Measurements from ENCODE around the gene C1orf167.

The C1orf167 gene

GRCh38 chr1:11761988-11762406 is at the start of gene C1orf167:
C1orf167 (plus strand) TSS chr1:11762193; CDS start chr1:11764401, 2,208 bp downstream.
- DNase-seq = peak; percentile 27 to 30

- DNase-seq = no peak
Observed at GRCh38 chr1:11712285-11712684, 49.7 kb upstream of the C1orf167 start.

- no peak for DNase-seq
Observed at GRCh38 chr1:11713095-11713494, 48.9 kb upstream of the C1orf167 start.

- no peak for DNase-seq
Observed at GRCh38 chr1:11714831-11715575, 47.0 kb upstream of the C1orf167 start.

GRCh38 chr1:11719313-11720032 is 42.5 kb upstream of the C1orf167 start:
- peak; percentile 82 to 87 for DNase-seq

- no peak for DNase-seq
Observed at GRCh38 chr1:11720033-11720376, 42.0 kb upstream of the C1orf167 start.

GRCh38 chr1:11720525-11720924 is 41.5 kb upstream of the C1orf167 start:
- no peak for DNase-seq

GRCh38 chr1:11721311-11721710 is 40.7 kb upstream of the C1orf167 start:
- no peak for DNase-seq

- no peak for DNase-seq
Observed at GRCh38 chr1:11722538-11722937, 39.5 kb upstream of the C1orf167 start.

- DNase-seq = no peak
Observed at GRCh38 chr1:11725616-11726015, 36.4 kb upstream of the C1orf167 start.

- DNase-seq = no peak
Observed at GRCh38 chr1:11727119-11727518, 34.9 kb upstream of the C1orf167 start.

- DNase-seq = no peak
Observed at GRCh38 chr1:11728126-11728806, 33.7 kb upstream of the C1orf167 start.

- DNase-seq = no peak
Observed at GRCh38 chr1:11729155-11729497, 32.9 kb upstream of the C1orf167 start.

- no peak for DNase-seq
Observed at GRCh38 chr1:11729498-11730428, 32.2 kb upstream of the C1orf167 start.

- DNase-seq = no peak
Observed at GRCh38 chr1:11730429-11730891, 31.5 kb upstream of the C1orf167 start.

- no peak for DNase-seq
Observed at GRCh38 chr1:11731691-11732283, 30.2 kb upstream of the C1orf167 start.

GRCh38 chr1:11733306-11733705 is 28.7 kb upstream of the C1orf167 start:
- no peak for DNase-seq

- no peak for DNase-seq
Observed at GRCh38 chr1:11735531-11735853, 26.5 kb upstream of the C1orf167 start.

GRCh38 chr1:11735854-11736745 is 25.9 kb upstream of the C1orf167 start, which contains the start of gene AGTRAP:
AGTRAP (plus strand) TSS chr1:11736136; CDS start chr1:11736209, 73 bp downstream.
- peak; percentile 86 to 87 for DNase-seq

- peak in 1 of 2 donors; percentile 28 for DNase-seq
Observed at GRCh38 chr1:11736746-11737639, 25.0 kb upstream of the C1orf167 start.
